HUES64 (cell line): Measurements from ENCODE around the gene A4GALT.
"Not testable (repeated sequence)": the region's sequence is repeated elsewhere in the genome, so short reads cannot be mapped to it uniquely, and the experiment has no call there.

Experiments
- H3K27ac ChIP-seq: 2 replicates; pipeline ENCODE4 v1.7.0; 2013; ENCODE audit warnings: low read depth, low read length, inconsistent platforms
- H3K27me3 ChIP-seq: 2 replicates; pipeline ENCODE4 v1.6.1; 2013; ENCODE audit warnings: mild to moderate bottlenecking, low read length; ENCODE audit not compliant: insufficient read depth
- H3K36me3 ChIP-seq: 2 replicates; pipeline ENCODE4 v1.6.1; 2013; ENCODE audit warnings: mild to moderate bottlenecking, low read length; ENCODE audit not compliant: insufficient read depth
- H3K4me1 ChIP-seq: 2 replicates; pipeline ENCODE4 v1.6.1; 2013; ENCODE audit warnings: mild to moderate bottlenecking, low read length, moderate library complexity; ENCODE audit not compliant: insufficient read depth
- H3K4me3 ChIP-seq: 2 replicates; pipeline ENCODE4 v1.5.1; 2013; ENCODE audit warnings: mild to moderate bottlenecking, low read length, moderate library complexity
- H3K9ac ChIP-seq: 2 replicates; pipeline ENCODE4 v1.6.1; 2013; ENCODE audit warnings: mild to moderate bottlenecking, low read depth, low read length
- H3K9me3 ChIP-seq: 2 replicates; pipeline ENCODE4 v1.6.1; 2013; ENCODE audit warnings: low read depth, low read length; ENCODE audit not compliant: insufficient read depth
- WGBS: fragments of 150-250, 120-280 bp; methylation state at CpG from one replicate; pipeline ENCODE4 v1.1.7; 2013; ENCODE audit warnings: missing lambda C conversion rate; 5-methylcytosine and 5-hydroxymethylcytosine counted together

Gene A4GALT

DNA sequence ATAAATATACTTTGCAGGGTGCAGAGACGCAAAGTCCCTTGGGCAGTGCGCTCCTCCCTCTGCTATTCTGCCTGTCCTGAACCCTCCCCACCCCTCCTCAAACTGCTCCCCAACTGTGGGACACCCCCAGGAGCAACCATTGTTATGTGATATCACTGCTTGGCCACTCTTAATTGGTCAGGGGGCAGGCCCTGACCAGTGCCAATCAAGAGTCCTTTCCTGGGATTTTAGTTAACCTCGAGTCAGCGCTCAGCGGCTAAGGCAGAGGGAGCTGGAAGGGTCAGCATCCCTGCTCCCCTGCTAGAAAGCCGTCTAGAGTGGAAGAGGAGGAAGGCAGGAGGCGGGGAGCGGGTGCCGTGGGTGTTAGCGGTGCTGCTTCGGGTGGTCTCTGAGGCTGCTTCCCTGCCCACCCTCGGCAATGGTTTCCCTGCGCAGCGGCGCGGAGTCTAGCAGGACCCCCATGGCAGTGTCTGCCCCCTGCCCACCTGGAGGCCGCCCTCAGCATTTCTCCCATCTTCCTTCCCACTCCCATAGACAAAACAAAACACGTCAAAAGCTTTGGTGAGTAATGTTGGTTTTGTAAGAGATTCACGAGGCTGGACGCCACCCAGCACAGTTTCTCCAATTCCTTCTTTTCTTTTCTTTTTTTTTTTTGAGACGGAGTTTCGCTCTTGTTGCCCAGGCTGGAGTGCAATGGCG is 38.4 kb upstream of the A4GALT start:
- WGBS = 89% methylated on average over 21 of the region's 23 CpGs
- no peaks in the 10 kb centered on the region for H3K9me3 ChIP-seq
- no peaks in the 10 kb centered on the region for H3K27me3 ChIP-seq
- H3K4me3 ChIP-seq = no peak overlapping the region
- H3K4me1 ChIP-seq = no peaks in the 10 kb centered on the region; the same call in 1 of the 2 replicates
- no peak overlapping the region for H3K9ac ChIP-seq
- no peak overlapping the region for H3K27ac ChIP-seq
- no peaks in the 10 kb centered on the region for H3K36me3 ChIP-seq

- H3K27ac ChIP-seq, H3K4me1 ChIP-seq, H3K9me3 ChIP-seq, H3K27me3 ChIP-seq, H3K9ac ChIP-seq, H3K4me3 ChIP-seq, H3K36me3 ChIP-seq: not testable (repeated sequence)
- 96% methylated on average over 4 of the region's 5 CpGs for WGBS
Measured at GRCh38 chr22:42755553-42755952, 34.9 kb upstream of the A4GALT start.

- H3K4me3 ChIP-seq, H3K9ac ChIP-seq, H3K27me3 ChIP-seq, H3K4me1 ChIP-seq, H3K27ac ChIP-seq, H3K36me3 ChIP-seq, H3K9me3 ChIP-seq: not testable (repeated sequence)
- WGBS = 92% methylated on average over 14 of the region's 16 CpGs
Measured at GRCh38 chr22:42755121-42755520, 34.5 kb upstream of the A4GALT start.

- Histone ChIP-seq H3K27ac (no peak overlapping the region), H3K9ac (no peak overlapping the region), H3K4me3 (no peak overlapping the region), H3K36me3 (no peaks in the 10 kb centered on the region), H3K27me3 (no peaks in the 10 kb centered on the region), H3K9me3 (no peaks in the 10 kb centered on the region), H3K4me1 (no peaks in the 10 kb centered on the region; the same call in 1 of the 2 replicates)
- WGBS = 94% methylated on average over 6 of the region's 6 CpGs
Measured at GRCh38 chr22:42754658-42755057, 34.0 kb upstream of the A4GALT start.

- Histone ChIP-seq H3K4me3 (no peak overlapping the region), H3K4me1 (peaks cover 3% of the 10 kb centered on the region), H3K27me3 (no peaks in the 10 kb centered on the region), H3K9me3 (no peaks in the 10 kb centered on the region), H3K9ac (no peak overlapping the region), H3K27ac (no peak overlapping the region), H3K36me3 (no peaks in the 10 kb centered on the region)
- 95% methylated on average over 7 of the region's 7 CpGs for WGBS
Measured at GRCh38 chr22:42752912-42753311, 32.2 kb upstream of the A4GALT start.

DNA sequence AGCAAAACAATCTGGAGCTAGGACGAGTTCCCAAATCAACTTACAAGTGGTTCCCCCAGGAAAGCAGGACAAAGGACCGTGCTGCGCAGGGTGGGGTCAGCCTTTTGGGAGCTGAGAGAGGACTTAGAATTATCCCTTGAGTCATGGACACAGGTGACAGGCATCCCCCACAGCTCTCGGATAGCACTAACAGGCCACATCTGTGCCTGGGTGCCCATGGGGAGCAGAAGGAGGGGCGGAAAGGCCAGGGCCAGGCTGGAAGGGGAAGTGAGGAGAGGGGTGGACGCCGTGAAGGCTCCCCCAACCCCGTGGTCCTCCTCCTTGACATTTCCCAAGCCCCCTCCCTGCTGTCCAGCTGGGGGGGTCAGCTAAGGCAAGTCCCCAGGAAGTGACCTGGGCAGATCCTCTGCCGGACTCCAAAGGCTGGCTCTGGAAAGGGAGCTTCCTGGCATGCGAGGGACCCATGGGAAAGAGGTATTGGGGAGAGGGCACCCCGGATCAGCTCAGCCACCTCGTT is 31.6 kb upstream of the A4GALT start:
- Histone ChIP-seq H3K36me3 (no peaks in the 10 kb centered on the region), H3K4me3 (no peak overlapping the region), H3K27ac (no peak overlapping the region), H3K4me1 (peaks cover 6% of the 10 kb centered on the region), H3K9ac (no peak overlapping the region), H3K9me3 (no peaks in the 10 kb centered on the region), H3K27me3 (no peaks in the 10 kb centered on the region)
- WGBS = 81% methylated on average over 12 of the region's 12 CpGs

- not testable (repeated sequence) for H3K27me3 ChIP-seq, H3K36me3 ChIP-seq, H3K9me3 ChIP-seq, H3K9ac ChIP-seq, H3K27ac ChIP-seq, H3K4me1 ChIP-seq, H3K4me3 ChIP-seq
- 92% methylated on average over 26 of the region's 28 CpGs for WGBS
Measured at GRCh38 chr22:42750421-42750820, 29.8 kb upstream of the A4GALT start.

DNA sequence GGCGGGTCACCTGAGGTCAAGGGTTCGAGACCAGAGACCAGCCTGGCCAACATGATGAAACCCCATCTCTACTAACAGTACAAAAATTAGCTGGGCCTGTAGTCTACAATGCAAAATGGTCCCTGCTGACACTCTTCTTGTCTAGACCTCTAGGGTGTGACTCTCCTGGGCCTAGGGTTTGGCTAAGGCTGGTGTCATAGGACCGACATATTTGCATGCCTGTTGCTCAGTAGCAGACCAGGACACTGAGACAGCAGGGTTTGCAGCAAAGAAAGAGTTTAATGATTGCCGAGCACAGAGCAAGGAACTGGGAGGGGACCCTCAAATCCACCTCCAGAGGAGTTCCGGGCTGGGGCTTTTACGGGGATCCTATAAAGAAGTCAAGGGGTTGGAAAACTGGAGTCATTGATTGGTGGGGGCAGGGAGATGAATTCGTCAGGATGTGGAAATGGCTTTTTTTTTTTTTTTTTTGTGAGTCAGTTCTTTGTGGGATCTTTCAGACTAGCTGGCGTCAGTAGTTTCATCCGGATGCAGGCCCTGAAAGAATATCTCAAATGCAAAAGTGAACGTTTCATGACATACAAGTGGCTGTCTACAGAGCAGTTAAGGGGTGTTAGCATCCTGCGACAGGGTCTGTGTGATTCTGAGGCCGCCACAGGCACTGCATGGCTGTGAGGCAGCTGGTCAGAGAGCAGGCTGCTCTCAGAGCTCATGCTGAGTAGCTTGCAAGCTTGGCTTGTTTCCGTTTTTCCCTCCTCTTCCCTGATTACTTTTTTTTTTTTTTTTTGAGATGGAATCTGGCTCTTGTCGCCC is 27.2 kb upstream of the A4GALT start:
- no peak overlapping the region for H3K9ac ChIP-seq
- no peak overlapping the region for H3K4me3 ChIP-seq
- no peaks in the 10 kb centered on the region for H3K36me3 ChIP-seq
- H3K27me3 ChIP-seq = no peaks in the 10 kb centered on the region
- WGBS = 64% methylated on average over 13 of the region's 14 CpGs
- no peak overlapping the region for H3K27ac ChIP-seq
- no peaks in the 10 kb centered on the region for H3K9me3 ChIP-seq
- H3K4me1 ChIP-seq = peaks cover 13% of the 10 kb centered on the region; the same call in 1 of the 2 replicates

- no peaks in the 10 kb centered on the region for H3K36me3 ChIP-seq
- H3K27ac ChIP-seq = no peak overlapping the region
Measured at GRCh38 chr22:42745118-42745517, 24.4 kb upstream of the A4GALT start.

GRCh38 chr22:42743501-42743991 is 22.9 kb upstream of the A4GALT start:
- no peaks in the 10 kb centered on the region for H3K36me3 ChIP-seq
- WGBS = 80% methylated on average over 9 of the region's 9 CpGs
- peaks cover 13% of the 10 kb centered on the region; the same call in 1 of the 2 replicates for H3K4me1 ChIP-seq
- H3K9me3 ChIP-seq = no peaks in the 10 kb centered on the region
- no peak overlapping the region for H3K27ac ChIP-seq
- no peak overlapping the region for H3K4me3 ChIP-seq
- no peaks in the 10 kb centered on the region for H3K27me3 ChIP-seq
- no peak overlapping the region for H3K9ac ChIP-seq

More at GRCh38 chr22:42745118-42745517, 24.4 kb upstream of the A4GALT start:
- Histone ChIP-seq H3K4me1 (peaks cover 13% of the 10 kb centered on the region; the same call in 1 of the 2 replicates), H3K9me3 (no peaks in the 10 kb centered on the region), H3K4me3 (no peak overlapping the region), H3K9ac (no peak overlapping the region), H3K27me3 (no peaks in the 10 kb centered on the region)
- 94% methylated on average over 11 of the region's 11 CpGs for WGBS

DNA sequence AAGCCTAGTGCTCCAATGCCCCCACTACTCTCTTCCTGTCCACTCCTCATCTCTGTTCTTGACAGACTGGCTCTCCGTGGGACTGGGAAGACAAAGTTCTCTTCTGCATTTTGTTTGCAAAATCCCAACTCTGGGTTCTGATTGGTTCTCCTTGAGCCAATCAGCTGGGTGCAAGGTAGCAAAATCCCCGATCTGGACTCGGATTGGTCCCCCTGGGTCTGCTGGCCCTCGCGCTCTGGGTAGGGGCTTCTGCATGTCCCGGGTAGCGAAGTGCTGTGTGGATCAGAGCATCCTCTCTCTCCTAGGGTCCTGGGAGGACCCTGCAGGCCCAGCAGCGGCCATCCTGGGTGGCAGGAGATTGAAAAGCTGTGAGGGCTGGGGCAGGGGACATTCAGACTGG is 22.3 kb upstream of the A4GALT start:
- Histone ChIP-seq H3K36me3 (no peaks in the 10 kb centered on the region), H3K4me1 (0 out of 2 replicates have a peak, but pooled peaks cover 10% of the 10 kb centered on the region), H3K9me3 (no peaks in the 10 kb centered on the region), H3K9ac (no peak overlapping the region), H3K27ac (no peak overlapping the region), H3K27me3 (no peaks in the 10 kb centered on the region), H3K4me3 (no peak overlapping the region)
- WGBS = 79% methylated on average over 8 of the region's 8 CpGs
